Right atrium auricular region (tissue), 2 donors: ENCODE data around the gene HOXB4. TPM values are rescaled to one million over a fixed set of nuclear protein-coding genes. Genes with fewer than 3 reads are reported as not detected.

ENCODE experiments used
- DNase-seq: peaks from one replicate; pipeline ENCODE4 v3.0.0-alpha.2; 2019; ENCODE audit warnings: low spot score
- H3K27ac ChIP-seq, 2 donors: fragments of 200-600 bp; sonication (generic); 1 replicate in 1 of 2; 2 replicates in 1 of 2; pipeline ENCODE4 v1.5.1; 2016 to 2019
- H3K27me3 ChIP-seq, 2 donors: fragments of 200-600 bp; sonication (generic); one replicate each; pipeline versions ENCODE4 v1.5.1 to v1.6.0; 2017 to 2019
- H3K36me3 ChIP-seq: fragments of 200-600 bp; sonication (generic); one replicate; pipeline ENCODE4 v1.5.1; 2016
- H3K4me1 ChIP-seq, 2 donors: fragments of 200-600 bp; sonication (generic); one replicate each; pipeline versions ENCODE4 v1.5.1 to v1.6.0; 2017 to 2019
- H3K4me3 ChIP-seq, 2 donors: fragments of 200-600 bp; sonication (generic); 1 replicate in 1 of 2; 2 replicates in 1 of 2; pipeline ENCODE4 v1.5.1; 2017 to 2019; ENCODE audit warnings: mild to moderate bottlenecking in 1 of 2, moderate library complexity in 1 of 2
- H3K9me3 ChIP-seq, 2 donors: fragments of 200-600 bp; sonication (generic); one replicate each; pipeline ENCODE4 v1.5.1; 2019
- total RNA-seq, 2 donors: library from RNA; depleted of rRNA; stranded (reverse); fragments of >200 nt; gene quantifications; one replicate each; pipeline ENCODE4 v1.1.0, GENCODE V29; 2016
- TF ChIP-seq, protein P1 (sequence below), 2 donors: fragments of 200-600 bp; sonication (generic); IDR thresholded peaks; one replicate each; pipeline ENCODE4 v1.5.1; 2019; ENCODE audit warnings: antibody characterized with exemption in 2 of 2

The HOXB4 gene
- total RNA-seq, 2 donors from 2014 or later = 0.52 to 1.0 TPM

DNA sequence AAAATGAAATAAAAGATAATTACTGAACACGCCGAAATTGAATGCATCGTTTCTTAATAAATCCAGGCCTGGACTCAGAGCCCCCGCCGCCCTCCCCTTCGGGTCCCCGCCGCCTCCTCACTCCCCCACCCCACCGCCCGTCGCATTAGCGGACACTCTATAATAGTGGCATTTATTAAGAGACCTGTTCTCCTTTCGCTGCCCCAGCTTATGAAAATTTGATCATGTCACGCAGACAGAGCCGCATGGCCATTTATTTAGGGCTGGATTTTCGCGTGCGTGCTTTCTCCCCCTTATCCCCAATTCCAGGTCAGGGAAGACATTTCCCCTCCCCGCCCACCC lies 27.0 kb downstream of the HOXB4 start:
- peaks cover 4 to 7% of the 10 kb centered on the region in 2 donors for H3K27me3 ChIP-seq
- H3K27ac ChIP-seq = no peak overlapping the region
- H3K9me3 ChIP-seq = no peaks in the 10 kb centered on the region
- TF ChIP-seq, protein P1, sequence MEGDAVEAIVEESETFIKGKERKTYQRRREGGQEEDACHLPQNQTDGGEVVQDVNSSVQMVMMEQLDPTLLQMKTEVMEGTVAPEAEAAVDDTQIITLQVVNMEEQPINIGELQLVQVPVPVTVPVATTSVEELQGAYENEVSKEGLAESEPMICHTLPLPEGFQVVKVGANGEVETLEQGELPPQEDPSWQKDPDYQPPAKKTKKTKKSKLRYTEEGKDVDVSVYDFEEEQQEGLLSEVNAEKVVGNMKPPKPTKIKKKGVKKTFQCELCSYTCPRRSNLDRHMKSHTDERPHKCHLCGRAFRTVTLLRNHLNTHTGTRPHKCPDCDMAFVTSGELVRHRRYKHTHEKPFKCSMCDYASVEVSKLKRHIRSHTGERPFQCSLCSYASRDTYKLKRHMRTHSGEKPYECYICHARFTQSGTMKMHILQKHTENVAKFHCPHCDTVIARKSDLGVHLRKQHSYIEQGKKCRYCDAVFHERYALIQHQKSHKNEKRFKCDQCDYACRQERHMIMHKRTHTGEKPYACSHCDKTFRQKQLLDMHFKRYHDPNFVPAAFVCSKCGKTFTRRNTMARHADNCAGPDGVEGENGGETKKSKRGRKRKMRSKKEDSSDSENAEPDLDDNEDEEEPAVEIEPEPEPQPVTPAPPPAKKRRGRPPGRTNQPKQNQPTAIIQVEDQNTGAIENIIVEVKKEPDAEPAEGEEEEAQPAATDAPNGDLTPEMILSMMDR (IDR thresholded peaks at IDR 0.05) = no peak
- peaks cover 0 to 11% of the 10 kb centered on the region in 2 donors for H3K4me1 ChIP-seq
- no peaks in the 10 kb centered on the region for H3K36me3 ChIP-seq
- no peak overlapping the region for H3K4me3 ChIP-seq
- DNase-seq = no peak

DNA sequence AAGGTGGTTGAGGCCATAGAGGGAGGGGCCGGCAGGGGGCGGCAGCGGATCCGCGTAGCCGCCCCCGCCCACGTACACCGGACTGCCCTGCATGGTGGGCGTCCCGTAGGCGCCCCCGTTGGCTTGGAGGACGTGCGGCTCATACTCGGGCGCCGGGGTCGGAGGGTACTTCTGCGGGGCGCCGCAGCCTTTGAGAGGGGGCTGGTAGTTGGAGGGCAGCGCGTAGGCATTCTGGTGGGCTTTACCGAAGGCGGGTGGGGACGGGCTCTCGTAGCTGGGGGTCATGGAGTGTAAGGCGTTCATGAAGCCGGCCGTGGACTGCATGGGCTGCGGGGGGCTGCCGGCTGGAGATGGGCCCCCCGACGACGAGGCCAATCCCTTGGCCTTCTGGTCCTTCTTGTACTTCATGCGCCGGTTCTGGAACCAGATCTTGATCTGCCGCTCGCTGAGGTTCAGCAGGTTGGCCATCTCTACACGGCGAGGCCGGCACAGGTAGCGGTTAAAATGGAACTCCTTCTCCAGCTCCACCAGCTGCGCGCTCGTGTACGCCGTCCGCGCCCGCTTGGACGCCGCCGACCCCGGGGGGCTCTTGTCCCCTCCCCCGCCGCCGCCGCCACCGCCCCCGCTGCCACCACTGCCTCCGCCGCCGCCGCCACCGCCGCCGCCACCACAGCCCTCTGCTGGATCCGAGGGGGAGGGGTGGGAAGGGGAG lies 27.5 kb downstream of the HOXB4 start:
- DNase-seq = no peak
- Histone ChIP-seq H3K9me3 (no peaks in the 10 kb centered on the region), H3K27me3 (peaks cover 4 to 6% of the 10 kb centered on the region in 2 donors), H3K4me1 (peaks cover 0 to 12% of the 10 kb centered on the region in 2 donors), H3K4me3 (no peak overlapping the region), H3K27ac (no peak overlapping the region), H3K36me3 (no peaks in the 10 kb centered on the region)
- TF ChIP-seq, protein P1 (IDR thresholded peaks at IDR 0.05) = no peak

DNA sequence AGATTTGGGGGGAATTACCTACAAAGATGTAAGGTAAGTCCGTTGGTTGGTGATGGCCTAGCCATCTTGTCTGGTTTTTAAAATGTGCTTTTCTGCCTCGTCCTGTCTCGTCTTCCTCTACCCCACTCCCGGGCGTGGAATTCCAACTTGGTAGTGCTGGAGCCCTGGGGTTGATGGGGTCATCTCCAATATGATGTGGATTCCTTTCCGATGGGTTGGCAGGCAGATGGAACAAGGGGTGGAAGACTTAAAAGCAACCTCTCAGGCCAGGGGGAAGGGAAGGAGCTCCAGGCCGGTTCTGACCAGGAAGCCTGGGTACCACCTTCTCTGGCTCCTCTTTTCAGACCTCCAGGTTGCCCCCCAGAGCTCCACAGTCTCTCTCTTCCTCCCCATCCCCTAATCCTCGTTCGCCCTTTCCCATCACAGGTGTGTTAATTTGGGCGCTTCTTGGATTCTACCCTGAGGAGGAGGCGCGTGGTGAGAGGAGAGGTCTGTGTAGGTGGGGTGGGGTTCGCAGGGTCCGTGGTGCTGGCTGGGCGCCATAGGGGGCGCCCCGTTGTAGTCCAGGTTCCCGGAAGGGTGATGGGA lies 28.1 kb downstream of the HOXB4 start:
- Histone ChIP-seq H3K27ac (no peak overlapping the region), H3K27me3 (peaks cover 4 to 5% of the 10 kb centered on the region in 2 donors), H3K4me3 (no peak overlapping the region), H3K4me1 (peaks cover 0 to 13% of the 10 kb centered on the region in 2 donors), H3K9me3 (no peaks in the 10 kb centered on the region), H3K36me3 (no peaks in the 10 kb centered on the region)
- TF ChIP-seq, protein P1 (IDR thresholded peaks at IDR 0.05) = no peak
- DNase-seq = no peak

DNA sequence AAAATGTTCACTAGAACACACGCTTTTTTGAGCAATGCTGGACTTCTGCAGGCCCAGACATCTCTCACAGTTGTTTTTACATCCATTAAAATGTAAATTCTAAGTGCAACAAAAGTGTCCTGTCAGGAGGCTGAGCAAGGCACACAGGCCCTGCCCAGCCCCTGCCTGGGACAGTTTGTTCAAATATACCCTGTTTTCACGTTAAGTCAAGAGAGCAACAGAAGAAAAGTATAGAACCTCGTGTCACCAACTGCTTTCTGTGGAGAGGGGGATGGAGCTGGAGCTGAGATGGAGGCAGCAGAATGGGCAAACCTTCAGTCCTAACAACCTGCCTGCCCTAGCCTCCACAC lies 28.9 kb downstream of the HOXB4 start:
- H3K4me3 ChIP-seq = no peak overlapping the region
- H3K9me3 ChIP-seq = no peaks in the 10 kb centered on the region
- no peaks in the 10 kb centered on the region for H3K36me3 ChIP-seq
- TF ChIP-seq, protein P1 (IDR thresholded peaks at IDR 0.05) = no peak
- H3K4me1 ChIP-seq = peaks cover 0 to 14% of the 10 kb centered on the region in 2 donors
- no peak overlapping the region for H3K27ac ChIP-seq
- peaks cover 4 to 8% of the 10 kb centered on the region in 2 donors for H3K27me3 ChIP-seq
- no peak for DNase-seq

DNA sequence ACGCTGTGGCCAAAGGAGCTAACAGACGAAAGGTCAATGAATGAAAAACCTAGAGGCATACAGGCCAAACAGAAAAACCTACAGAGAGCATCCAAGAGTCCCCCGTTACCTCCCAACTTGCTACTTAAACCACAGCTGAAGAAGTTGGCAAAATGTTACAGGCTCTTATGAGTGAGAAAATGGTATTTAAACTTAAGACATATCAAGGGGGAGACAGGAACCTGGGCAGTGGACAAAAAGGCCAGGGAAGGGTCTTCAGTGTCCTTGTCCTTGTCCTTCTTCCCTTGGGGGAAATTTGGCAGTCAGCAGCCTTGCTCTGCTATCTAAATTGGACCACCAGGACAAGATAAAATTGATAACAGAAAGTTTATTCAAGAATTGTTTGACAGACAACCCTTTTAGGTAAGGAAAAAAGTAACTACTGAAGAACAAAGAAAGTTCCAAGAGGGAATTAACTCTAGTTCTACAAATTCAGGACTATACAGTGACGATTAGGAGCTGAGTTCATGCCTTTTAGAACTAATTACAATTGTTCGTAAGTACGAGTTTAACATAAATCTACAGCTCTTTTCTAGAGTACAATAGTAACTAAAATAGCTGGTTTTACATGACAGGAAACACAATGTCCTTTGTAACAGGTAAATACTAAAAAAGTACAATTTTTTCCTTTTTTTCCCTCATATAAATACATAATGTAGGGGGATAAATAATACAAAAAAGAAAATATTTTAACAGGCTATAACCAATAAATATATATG lies 29.4 kb downstream of the HOXB4 start:
- Histone ChIP-seq H3K36me3 (no peaks in the 10 kb centered on the region), H3K9me3 (no peaks in the 10 kb centered on the region), H3K27ac (peak overlapping the region in 1 of 2 donors; percentile 90), H3K4me3 (peak overlapping the region in 1 of 2 donors; percentile 30), H3K4me1 (peaks cover 0 to 12% of the 10 kb centered on the region in 2 donors), H3K27me3 (peaks cover 4 to 6% of the 10 kb centered on the region in 2 donors)
- no peak for DNase-seq
- TF ChIP-seq, protein P1 (IDR thresholded peaks at IDR 0.05) = no peak
